ENCODE results near the gene NCOR1. TPM values are rescaled to one million over a fixed set of nuclear protein-coding genes. Genes with fewer than 3 reads are reported as not detected.
A peak's percentile ranks its signal among the peaks of the same experiment; 100 is the strongest.

Gene NCOR1
- polyA plus RNA-seq, 1 experiment, result 127 TPM

- ChIA-PET CTCF (interaction anchor here (1.0 kb wide), 1 partner anchor 27 kb away, joined by 7 read pairs; no protein-coding TSS in a partner anchor), POLR2A (interaction anchor here (0.5 kb wide), 1 partner anchor 64 kb away, joined by 7 read pairs; no protein-coding TSS in a partner anchor)
- TF ChIP-seq CTCF (IDR thresholded peaks at IDR 0.05; ENCODE audit: low read depth, low read length), result no peak
- Histone ChIP-seq H3K27ac (ENCODE audit: low read depth, low read length) (no peak overlapping the region), H3K27me3 (ENCODE audit: control insufficient read depth, insufficient read depth, low read length) (no peaks in the 10 kb centered on the region), H3K9me3 (ENCODE audit: control insufficient read depth, insufficient read depth, low read length) (no peaks in the 10 kb centered on the region), H3K4me3 (ENCODE audit: low read depth, low read length) (no peak overlapping the region)
- DNase-seq (ENCODE audit: low read depth, low spot score), result no peak
Measured at GRCh38 chr17:16107165-16107770, 108.1 kb downstream of the NCOR1 start.

GRCh38 chr17:16106161-16106891 lies 109.0 kb downstream of the NCOR1 start:
- DNase-seq (ENCODE audit: low read depth, low spot score), result peak; percentile 32
- H3K9me3 ChIP-seq (ENCODE audit: control insufficient read depth, insufficient read depth, low read length), result no peaks in the 10 kb centered on the region
- H3K4me3 ChIP-seq (ENCODE audit: low read depth, low read length), result no peak overlapping the region
- no peaks in the 10 kb centered on the region for H3K27me3 ChIP-seq (ENCODE audit: control insufficient read depth, insufficient read depth, low read length)
- POLR2A ChIA-PET, result interaction anchor here (0.5 kb wide), 1 partner anchor 63 kb away, joined by 7 read pairs; no protein-coding TSS in a partner anchor
- TF ChIP-seq CTCF (IDR thresholded peaks at IDR 0.05; ENCODE audit: low read depth, low read length), result no peak
- H3K27ac ChIP-seq (ENCODE audit: low read depth, low read length), result no peak overlapping the region
- CTCF ChIA-PET, result no interaction called here

- Histone ChIP-seq H3K27me3 (ENCODE audit: control insufficient read depth, insufficient read depth, low read length) (no peaks in the 10 kb centered on the region), H3K27ac (ENCODE audit: low read depth, low read length) (no peak overlapping the region), H3K4me3 (ENCODE audit: low read depth, low read length) (no peak overlapping the region), H3K9me3 (ENCODE audit: control insufficient read depth, insufficient read depth, low read length) (no peaks in the 10 kb centered on the region)
- no peak for DNase-seq (ENCODE audit: low read depth, low spot score)
- POLR2A ChIA-PET, result no interaction called here
- no peak for TF ChIP-seq CTCF (IDR thresholded peaks at IDR 0.05; ENCODE audit: low read depth, low read length)
- CTCF ChIA-PET, result no interaction called here
Measured at GRCh38 chr17:16104189-16104588, 111.1 kb downstream of the NCOR1 start.

GRCh38 chr17:16101440-16101839 lies 113.9 kb downstream of the NCOR1 start:
- Histone ChIP-seq H3K27me3 (ENCODE audit: control insufficient read depth, insufficient read depth, low read length) (no peaks in the 10 kb centered on the region), H3K9me3 (ENCODE audit: control insufficient read depth, insufficient read depth, low read length) (no peaks in the 10 kb centered on the region), H3K4me3 (ENCODE audit: low read depth, low read length) (no peak overlapping the region), H3K27ac (ENCODE audit: low read depth, low read length) (no peak overlapping the region)
- ChIA-PET POLR2A (no interaction called here), CTCF (no interaction called here)
- DNase-seq (ENCODE audit: low read depth, low spot score), result no peak
- TF ChIP-seq CTCF (IDR thresholded peaks at IDR 0.05; ENCODE audit: low read depth, low read length), result no peak

- ChIA-PET CTCF (no interaction called here), POLR2A (no interaction called here)
- Histone ChIP-seq H3K27me3 (ENCODE audit: control insufficient read depth, insufficient read depth, low read length) (no peaks in the 10 kb centered on the region), H3K9me3 (ENCODE audit: control insufficient read depth, insufficient read depth, low read length) (no peaks in the 10 kb centered on the region), H3K27ac (ENCODE audit: low read depth, low read length) (no peak overlapping the region), H3K4me3 (ENCODE audit: low read depth, low read length) (no peak overlapping the region)
- TF ChIP-seq CTCF (IDR thresholded peaks at IDR 0.05; ENCODE audit: low read depth, low read length), result 0 out of 2 replicates have a peak, but pooled peaks have one; percentile 20
- no peak for DNase-seq (ENCODE audit: low read depth, low spot score)
Measured at GRCh38 chr17:16100737-16101400, 114.5 kb downstream of the NCOR1 start.
